Measurements from ENCODE around the gene LRRIQ3. TPM values are rescaled to one million over a fixed set of nuclear protein-coding genes. Genes with fewer than 3 reads are reported as not detected.
"Not testable (repeated sequence)": the region's sequence is repeated elsewhere in the genome, so short reads cannot be mapped to it uniquely, and the experiment has no call there.

Gene LRRIQ3
- total RNA-seq, 1 experiment from 2014 or later = 0.46 TPM

DNA sequence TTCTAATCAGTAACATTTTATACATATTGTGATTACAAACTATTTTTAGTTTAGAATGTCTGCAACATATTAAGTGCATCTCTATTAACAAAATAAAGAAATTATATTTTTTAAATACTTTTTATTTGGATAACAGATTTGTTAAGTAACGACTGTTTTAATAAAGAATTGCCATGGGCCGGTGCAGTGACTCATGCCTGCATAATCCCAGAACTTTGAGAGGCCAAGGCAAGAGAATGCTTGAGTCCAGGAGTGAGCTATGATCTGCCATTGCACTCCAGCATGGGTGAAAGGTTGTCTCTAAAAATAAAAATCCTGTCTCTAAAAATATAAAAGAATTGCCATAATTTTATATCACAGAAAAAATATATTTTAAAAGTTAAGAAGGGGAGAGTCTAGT, 4.1 kb downstream of the LRRIQ3 start (continued):
- TF ChIP-seq ZNF281 (CRISPR knock-in tag; IDR thresholded peaks at IDR 0.05) (no peak), NR2C2 (CRISPR knock-in tag; IDR thresholded peaks at IDR 0.05) (no peak), SMAD3 (CRISPR knock-in tag; IDR thresholded peaks at IDR 0.05; ENCODE audit: borderline replicate concordance) (no peak), E2F4 (CRISPR knock-in tag; IDR thresholded peaks at IDR 0.05; ENCODE audit: borderline replicate concordance, low read depth) (no peak), EMX1 (CRISPR knock-in tag; IDR thresholded peaks at IDR 0.05) (no peak)
- TF ChIP-seq, protein P1, sequence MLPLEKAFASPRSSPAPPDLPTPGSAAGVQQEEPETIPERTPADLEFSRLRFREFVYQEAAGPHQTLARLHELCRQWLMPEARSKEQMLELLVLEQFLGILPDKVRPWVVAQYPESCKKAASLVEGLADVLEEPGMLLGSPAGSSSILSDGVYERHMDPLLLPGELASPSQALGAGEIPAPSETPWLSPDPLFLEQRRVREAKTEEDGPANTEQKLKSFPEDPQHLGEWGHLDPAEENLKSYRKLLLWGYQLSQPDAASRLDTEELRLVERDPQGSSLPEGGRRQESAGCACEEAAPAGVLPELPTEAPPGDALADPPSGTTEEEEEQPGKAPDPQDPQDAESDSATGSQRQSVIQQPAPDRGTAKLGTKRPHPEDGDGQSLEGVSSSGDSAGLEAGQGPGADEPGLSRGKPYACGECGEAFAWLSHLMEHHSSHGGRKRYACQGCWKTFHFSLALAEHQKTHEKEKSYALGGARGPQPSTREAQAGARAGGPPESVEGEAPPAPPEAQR (CRISPR knock-in tag; IDR thresholded peaks at IDR 0.05) = no peak

DNA sequence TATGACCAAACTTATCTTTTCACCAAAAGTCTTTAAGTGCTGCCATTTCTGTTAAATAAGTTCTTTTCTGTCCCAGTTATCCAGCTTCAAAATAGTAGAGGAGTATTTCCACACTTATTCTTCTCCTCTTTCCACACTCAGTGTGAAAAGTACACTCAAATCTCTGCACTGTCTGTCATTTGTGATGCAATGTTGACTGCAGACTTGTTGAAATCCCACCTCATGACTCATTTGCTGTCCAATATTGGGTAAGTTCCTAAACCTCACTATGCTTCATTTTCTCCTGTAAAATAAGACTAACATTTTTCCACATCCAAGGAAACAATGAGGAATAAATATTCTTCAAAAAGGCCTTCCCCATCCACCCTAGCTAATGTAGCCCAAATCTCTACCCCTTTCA, 17.5 kb downstream of the LRRIQ3 start:
- Mint-ChIP-seq H3K27me3 (ENCODE audit: low read depth) (no peaks in the 10 kb centered on the region), H3K4me3 (no peak overlapping the region), H3K9me3 (no peaks in the 10 kb centered on the region), H3K36me3 (no peaks in the 10 kb centered on the region), H3K27ac (no peak overlapping the region), H3K4me1 (no peaks in the 10 kb centered on the region)
- ATAC-seq (no peak), DNase-seq (ENCODE audit: low spot score) (no peak)
- TF ChIP-seq CREM (CRISPR knock-in tag; IDR thresholded peaks at IDR 0.05) (no peak), TEAD1 (CRISPR knock-in tag; IDR thresholded peaks at IDR 0.05) (no peak), NFYB (CRISPR knock-in tag; conservative IDR thresholded peaks at IDR 0.05; ENCODE audit: low read depth) (no peak), TCF7 (CRISPR knock-in tag; IDR thresholded peaks at IDR 0.05; ENCODE audit: low read depth) (no peak), ERG (CRISPR knock-in tag; IDR thresholded peaks at IDR 0.05) (no peak), KAT7 (CRISPR knock-in tag; IDR thresholded peaks at IDR 0.05; ENCODE audit: borderline replicate concordance) (no peak), TEAD4 (CRISPR knock-in tag; IDR thresholded peaks at IDR 0.05) (no peak), SMAD4 (CRISPR knock-in tag; IDR thresholded peaks at IDR 0.05) (no peak), ZNF219 (CRISPR knock-in tag; IDR thresholded peaks at IDR 0.05; ENCODE audit: borderline replicate concordance) (no peak), USF2 (CRISPR knock-in tag; IDR thresholded peaks at IDR 0.05) (no peak), ZBTB21 (CRISPR knock-in tag; IDR thresholded peaks at IDR 0.05; ENCODE audit: borderline replicate concordance) (no peak), GRHL2 (CRISPR knock-in tag; IDR thresholded peaks at IDR 0.05; ENCODE audit: insufficient replicate concordance, severe bottlenecking) (no peak), EMX1 (CRISPR knock-in tag; IDR thresholded peaks at IDR 0.05) (no peak), ZNF425 (CRISPR knock-in tag; conservative IDR thresholded peaks at IDR 0.05) (no peak)
- POLR2A ChIA-PET = no interaction called here
- CTCF ChIA-PET = interaction anchor here (0.7 kb wide), 1 partner anchor 543 kb away, joined by 3 read pairs; no protein-coding TSS in a partner anchor

DNA sequence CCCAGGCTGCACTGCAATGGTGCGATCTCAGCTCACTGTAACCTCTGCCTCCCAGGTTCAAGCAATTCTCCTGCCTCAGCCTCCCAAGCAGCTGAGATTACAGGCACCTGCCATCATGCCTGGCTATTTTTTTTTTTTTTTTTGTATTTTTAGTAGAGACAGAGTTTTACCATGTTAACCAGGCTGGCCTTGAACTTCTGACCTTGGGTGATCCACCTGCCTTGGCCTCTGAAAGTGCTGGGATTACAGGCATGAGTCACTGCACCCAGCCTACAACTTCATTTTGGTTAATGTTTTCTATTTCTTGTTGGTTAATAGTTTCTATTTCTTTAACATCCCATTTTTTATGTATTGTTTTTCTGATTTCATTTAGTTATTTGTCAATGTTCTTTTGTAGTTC, 23.6 kb downstream of the LRRIQ3 start:
- H3K4me3 Mint-ChIP-seq; POLR2A ChIA-PET; H3K27me3 Mint-ChIP-seq (ENCODE audit: low read depth); H3K36me3 Mint-ChIP-seq; ATAC-seq; DNase-seq (ENCODE audit: low spot score); H3K9me3 Mint-ChIP-seq; CTCF ChIA-PET; H3K27ac Mint-ChIP-seq; H3K4me1 Mint-ChIP-seq: not testable (repeated sequence)

Measured in WTC11 (cell line).